Hepatic stellate cell (primary cell): ENCODE measurements around the gene VWA7.
"Not testable (repeated sequence)": the region's sequence is repeated elsewhere in the genome, so short reads cannot be mapped to it uniquely, and the experiment has no call there.

ENCODE experiments used
- DNase-seq: peaks from one replicate; pipeline ENCODE4 v3.0.0; 2011; ENCODE audit warnings: low spot score

Gene VWA7

DNA sequence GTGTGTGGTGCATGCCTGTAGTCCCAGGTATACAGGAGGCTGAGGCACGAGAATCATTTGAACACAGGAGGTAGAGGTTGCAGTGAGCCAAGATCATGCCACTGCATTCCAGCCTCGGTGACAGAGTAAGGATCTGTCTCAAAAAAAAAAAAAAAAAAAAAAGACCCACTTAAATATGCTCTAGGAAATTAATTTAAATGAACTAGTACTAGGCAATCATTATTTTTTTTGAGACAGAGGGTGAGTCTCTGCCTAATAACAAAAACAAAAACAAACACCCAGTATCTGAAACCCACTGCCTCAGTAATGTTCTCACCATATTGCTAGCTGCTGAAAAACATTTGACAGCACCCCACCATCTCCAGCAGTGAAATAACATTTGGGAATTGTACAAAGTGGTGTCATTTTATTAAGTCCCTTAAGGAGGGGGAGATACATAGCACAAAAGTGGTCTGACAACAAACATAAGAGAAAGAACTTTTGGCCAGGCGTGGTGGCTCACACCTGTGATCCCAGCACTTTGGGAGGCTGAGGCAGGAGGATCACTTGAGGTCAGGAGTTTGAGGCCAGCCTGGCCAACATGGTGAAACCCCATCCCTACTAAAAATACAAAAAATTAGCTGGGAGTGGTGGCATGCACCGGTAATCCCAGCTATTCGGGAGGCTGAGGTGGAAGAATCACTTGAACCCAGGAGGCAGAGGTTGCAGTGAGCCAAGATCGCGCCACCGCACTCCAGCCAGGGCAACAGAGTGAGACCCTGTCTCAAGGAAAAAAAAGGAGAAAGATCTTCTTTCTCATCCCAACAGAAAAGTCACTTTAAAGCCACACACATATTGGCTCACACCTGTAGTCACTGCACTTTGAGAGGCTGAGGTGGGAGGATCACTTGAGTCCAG, 24.2 kb upstream of the VWA7 start:
- not testable (repeated sequence) for DNase-seq

DNA sequence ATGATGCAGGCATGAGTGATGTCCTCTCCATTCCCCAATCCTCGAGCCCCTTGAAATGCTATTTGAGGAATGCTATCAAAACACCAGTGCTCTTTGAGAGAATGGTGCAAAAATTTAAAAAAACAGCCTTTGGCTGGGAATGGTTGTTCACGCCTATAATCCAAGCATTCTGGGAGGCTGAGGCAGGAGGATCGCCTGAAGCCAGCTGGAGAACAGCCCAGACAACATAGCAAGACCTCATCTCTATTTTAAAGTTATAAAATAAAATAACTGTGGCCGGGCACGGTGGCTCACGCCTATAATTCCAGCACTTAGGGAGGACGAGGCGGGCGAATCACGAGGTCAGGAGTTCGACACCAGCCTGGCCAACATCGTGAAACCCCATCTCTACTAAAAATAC, 22.7 kb upstream of the VWA7 start:
- DNase-seq = no peak

DNA sequence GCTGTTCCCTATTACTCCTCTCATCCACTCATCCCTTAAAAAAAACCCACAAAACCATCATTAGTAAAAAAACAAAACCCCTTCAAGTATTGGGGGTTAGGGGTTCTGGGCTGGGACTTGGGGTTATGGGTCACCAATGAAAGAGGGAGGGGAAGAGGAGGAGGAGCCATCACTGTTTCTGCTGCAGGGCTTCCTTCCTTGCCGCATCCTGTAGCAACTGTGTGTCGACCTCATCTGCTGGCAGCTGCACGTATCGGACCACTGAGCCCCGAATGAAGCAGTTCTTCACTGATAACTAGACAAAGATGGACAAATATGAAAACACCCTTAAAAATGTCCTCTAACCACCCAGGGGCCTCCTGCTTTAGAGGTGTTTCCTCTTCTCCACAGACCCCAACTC, 20.5 kb upstream of the VWA7 start:
- DNase-seq = no peak

DNA sequence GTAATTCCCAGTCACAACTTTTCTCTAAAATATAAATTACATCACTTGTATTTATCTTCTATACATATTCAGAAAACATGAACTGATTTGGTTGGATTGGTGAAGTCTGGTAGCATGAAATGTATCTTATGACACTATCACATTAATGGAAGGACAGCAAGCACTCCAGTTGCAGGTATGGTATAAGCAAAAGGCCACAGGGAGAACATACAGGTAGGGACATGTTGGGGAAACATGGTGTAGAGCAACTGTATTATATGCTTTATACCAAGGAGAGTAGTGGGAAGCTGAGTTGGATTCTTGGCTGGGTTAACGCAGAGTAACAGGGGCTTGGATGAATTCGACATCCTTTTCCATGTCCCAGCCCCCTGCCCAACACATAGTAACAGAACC, 19.9 kb upstream of the VWA7 start:
- no peak for DNase-seq

DNA sequence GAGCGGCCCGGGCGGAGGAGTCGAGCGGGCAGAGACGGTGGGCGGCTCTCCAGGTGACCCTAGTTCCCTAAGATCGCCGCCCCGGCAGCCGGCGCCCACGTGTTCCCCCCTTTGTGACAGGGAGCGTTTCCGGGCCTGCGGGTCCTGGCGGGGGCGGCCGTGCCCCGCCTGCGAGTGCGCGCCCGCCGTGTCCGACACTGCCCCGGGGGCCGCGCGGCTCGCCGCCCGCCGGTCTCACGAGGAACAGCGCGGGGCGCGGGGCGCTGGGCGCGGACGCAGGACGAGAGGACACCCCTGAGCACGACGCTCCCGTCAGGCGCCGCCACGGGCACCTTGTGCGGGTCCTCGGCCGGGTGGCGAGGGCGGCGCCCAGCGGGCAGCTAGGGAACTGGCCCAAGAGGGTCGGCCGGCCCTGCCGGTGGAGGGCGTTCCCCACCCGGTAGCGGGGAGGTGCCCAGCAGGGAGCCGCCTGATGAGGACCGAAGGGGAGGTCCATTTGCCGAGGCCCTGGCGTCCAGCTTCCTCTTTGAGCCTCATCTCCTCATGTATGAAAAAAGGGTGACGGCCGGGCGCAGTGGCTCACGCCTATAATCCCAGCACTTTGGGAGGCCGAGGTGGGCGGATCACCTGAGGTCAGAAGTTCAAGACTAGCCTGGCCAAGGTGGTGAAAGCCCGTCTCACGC, 18.6 kb upstream of the VWA7 start, which contains the start of gene VARS1:
TSS of gene VARS1 (minus strand) at position 137 of the 683 bp plus-strand sequence. CDS start 535 bp downstream, outside the sequence.
- DNase-seq = peak; percentile 97

DNA sequence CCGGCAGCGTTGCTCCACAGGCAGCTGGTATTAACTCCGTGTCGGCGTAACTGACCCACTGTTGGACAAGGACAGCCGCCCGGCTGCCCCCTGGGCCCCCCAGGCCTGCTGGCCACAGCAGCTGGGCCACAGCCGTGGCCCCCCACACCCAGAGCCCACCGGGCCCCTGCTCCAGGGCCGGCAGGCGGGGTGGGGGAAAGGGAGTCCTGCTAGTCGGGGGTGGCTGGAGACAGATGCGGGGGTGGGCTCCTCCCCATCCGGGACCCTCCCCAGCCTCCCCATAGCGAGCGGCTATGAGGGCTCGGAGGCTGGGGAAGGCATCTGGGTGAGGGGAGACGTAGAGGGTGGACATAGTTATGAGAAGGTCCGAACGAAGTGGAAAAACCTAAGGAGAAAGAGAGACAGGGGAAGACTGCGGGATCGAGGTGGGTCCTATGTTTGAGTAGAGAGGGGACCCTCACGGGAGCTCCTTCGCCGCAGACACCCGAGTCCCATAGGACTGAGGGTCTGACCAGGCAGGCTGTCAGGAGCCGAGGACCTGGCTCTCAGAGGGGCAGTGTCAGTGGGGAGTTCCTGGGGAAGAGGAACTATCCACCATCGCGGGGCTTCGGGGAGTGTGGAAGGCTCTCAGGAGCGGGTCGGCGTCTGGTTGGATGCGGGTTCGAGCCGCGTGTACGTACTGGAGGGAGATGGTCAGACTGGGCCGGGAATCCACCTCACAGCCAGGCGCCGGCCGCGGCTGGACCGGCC, 17.9 kb upstream of the VWA7 start:
- peak; percentile 73 for DNase-seq

DNA sequence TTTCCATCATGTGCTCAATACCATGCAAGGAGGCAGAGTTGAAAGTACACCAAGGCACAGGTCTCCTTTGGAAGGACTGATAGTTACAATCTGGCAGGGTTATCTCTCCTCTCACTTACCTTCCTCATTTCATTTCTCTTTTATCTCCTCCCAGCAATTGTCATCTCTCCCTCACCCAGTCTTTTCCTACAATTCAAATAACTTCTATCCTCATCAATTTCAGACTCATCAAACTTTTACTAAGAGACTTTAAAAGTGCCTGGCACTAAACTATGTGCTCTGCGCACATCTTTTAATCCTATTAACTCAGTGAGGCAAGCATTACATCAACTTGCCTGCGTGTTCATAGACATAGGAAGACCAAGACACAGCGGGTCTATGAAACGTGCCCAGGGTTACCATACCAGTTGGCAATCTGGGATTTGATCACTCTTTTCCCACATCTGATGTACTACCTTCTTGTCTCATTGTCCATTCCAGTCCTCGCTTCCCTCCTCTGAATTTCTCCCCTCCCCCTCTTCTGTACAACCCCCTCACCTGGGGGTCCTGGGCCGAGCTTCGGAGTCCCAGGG, 17.3 kb upstream of the VWA7 start:
- DNase-seq = no peak

DNA sequence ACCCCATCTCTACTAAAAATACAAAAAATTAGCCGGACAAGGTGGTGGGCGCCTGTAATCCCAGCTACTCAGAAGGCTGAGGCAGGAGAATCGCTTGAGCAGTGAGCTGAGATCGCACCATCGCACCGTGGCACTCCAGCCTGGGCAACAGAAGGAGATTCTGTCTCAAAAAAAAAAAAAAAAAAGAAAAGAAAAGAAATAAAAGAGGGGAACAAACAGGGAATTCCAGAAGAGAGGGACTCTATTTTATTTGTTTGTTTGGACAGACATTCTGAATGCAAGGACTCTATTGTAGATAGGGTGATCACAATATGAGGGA, 16.8 kb upstream of the VWA7 start:
- DNase-seq = not testable (repeated sequence)

DNA sequence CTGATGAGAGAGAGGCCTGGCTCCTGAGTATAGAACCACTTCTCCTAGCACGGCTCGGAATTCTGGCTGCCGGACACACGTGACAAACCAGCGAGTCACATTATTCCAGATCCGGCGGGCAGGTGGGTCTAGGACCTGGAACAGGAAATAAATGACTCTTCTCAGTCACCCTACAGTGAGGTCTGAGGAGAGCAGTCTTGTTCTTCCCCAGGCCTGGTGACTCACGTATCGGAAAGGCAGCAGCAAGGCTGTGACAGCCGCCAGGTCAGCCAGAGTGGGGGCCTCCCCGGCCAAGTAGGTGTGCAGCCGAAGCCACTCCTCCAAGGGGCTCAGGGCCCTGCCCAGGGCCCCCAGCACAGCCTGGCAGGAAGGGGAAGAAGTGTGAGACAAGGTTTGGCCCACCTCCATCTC, 15.6 kb upstream of the VWA7 start:
- DNase-seq = peak; percentile 54

DNA sequence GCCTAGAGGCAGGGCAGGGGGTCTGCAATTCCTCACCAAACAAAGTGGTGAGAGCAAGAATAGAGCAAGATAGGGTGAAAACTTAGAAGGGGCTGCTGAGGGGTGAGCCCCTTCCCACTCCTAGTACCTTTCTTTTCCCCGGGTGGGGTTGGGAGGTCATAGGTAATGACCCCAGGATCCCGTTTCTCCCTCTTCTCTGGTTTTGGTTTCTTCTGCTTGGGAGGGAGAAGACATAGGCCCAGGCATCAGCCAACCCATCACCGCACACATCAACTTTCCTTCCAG, 14.9 kb upstream of the VWA7 start:
- DNase-seq = no peak

DNA sequence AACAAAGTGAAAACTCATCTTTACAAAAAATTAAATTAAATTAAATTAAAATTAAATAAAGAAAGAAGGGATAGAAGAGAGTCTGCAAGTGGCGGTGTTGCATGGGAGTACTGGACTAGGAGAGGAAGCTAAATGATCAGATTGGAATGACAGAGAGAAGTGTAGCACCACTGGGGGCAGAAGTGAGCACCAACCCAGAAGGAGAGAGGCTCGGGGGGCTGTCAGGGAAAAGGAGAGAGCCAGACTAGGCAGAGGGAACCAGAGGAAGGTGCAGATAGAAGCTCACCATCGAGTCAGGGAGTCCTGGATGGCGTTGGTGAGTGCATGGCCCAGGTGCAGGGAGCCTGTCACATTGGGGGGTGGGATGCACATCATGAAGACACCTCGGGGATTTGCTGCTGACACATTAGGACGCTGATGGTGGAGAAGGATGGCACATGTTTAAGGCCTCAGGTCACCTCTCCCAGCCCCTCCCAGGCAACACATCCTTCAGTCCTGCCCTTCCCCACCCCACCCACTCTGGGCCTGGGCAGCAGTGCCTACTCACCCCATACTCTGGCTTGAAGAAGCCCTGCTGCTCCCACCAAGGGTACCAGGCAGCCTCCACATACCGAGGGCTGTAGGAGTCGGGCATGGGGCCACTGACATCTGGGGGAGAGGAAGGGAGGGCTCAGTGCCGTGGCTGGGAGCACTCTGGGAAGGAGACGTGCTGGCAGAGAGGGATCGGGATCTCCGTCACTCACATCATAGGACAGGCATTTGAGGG, 14.4 kb upstream of the VWA7 start:
- peak; percentile 82 for DNase-seq

DNA sequence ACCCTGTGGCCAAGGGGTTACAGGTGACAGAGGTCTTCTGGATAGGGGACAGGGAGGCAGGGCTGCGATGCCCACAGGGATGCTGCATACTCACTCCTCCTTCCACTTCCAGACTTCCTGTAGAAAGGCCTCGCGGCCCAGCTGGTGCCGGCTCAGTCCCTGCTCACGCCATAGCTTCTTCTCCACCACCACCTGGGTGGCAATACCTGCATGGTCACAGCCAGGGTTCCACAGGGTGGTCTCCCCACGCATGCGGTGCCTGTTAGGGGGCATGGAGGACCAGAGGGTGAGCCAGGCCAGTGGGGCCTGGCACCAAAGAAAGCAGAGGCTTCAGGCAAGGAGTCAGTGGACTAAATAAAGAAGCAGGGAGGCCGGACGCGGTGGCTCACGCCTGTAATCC, 8.3 kb upstream of the VWA7 start:
- DNase-seq = no peak

DNA sequence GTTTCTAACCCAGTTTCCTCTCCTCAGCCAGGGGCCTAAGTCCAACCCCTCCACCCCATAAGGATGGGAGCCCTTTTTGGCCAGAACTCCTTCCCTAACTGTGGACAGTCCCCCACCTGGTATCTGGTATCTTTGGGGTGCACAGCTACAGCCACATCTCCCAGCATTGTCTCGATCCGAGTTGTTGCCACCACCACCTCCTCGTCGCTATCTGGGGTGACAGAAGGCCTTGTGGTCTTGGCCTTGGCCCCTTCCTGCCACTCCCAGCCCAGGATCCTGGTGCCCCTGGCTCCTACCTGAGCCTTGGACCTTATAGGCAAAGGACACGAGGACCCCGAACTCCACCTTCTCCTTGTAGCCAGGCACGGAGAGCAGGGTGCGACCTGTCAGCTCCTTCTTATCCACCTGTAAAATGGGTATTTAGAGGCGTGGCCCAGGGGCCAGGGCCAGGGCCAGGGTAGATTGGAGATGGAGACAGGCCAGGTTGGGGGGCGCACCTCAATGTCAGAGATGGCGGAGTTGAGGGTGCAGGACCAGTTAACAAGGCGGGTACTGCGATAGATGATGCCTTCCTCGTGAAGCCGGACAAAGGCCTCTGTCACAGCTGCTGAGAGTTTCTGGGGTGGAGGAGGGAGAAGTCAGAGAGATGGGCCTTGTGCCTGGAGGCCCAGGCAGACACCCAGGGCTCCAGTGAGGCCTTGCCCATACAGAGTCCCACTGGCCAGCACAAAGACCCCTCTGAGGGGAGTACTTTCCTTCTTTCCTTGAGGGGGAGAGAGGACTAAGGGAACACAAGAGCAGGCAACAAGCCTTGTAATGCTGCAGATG, 7.2 kb upstream of the VWA7 start:
- DNase-seq = no peak

DNA sequence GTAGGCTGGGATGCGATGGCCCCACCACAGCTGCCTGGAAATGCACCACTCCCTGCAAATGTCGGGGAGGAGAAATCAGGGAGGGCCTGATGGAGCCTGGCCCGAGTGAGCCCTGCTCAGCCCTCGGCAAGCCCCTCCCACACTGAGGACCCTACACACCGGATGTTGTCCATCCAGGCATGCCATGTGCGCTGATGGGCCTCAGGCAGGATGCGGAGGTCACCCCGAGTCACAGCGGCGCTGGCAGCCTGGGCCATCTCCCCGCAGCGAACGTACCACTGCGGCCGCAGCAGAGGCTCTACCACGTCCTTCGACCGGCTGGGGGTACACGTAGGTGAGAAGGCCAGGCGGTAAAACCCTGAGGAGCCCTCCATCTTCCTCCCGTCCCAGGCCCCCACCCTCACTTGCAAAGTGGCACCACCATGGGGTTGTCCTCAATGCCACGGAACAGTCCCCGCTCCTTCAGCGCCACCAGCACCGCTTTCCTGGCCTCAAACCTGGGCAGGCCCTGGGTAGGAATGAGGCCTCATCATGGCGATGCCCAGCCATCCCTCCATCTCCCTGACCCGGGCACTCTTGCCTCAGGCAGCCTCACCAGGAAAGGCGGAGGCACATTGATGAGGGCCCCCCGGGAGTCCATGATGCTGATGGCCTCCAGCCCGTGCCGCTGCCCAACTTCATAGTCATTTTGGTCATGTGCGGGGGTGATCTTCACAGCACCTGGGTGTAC, 5.2 kb upstream of the VWA7 start:
- DNase-seq = no peak

DNA sequence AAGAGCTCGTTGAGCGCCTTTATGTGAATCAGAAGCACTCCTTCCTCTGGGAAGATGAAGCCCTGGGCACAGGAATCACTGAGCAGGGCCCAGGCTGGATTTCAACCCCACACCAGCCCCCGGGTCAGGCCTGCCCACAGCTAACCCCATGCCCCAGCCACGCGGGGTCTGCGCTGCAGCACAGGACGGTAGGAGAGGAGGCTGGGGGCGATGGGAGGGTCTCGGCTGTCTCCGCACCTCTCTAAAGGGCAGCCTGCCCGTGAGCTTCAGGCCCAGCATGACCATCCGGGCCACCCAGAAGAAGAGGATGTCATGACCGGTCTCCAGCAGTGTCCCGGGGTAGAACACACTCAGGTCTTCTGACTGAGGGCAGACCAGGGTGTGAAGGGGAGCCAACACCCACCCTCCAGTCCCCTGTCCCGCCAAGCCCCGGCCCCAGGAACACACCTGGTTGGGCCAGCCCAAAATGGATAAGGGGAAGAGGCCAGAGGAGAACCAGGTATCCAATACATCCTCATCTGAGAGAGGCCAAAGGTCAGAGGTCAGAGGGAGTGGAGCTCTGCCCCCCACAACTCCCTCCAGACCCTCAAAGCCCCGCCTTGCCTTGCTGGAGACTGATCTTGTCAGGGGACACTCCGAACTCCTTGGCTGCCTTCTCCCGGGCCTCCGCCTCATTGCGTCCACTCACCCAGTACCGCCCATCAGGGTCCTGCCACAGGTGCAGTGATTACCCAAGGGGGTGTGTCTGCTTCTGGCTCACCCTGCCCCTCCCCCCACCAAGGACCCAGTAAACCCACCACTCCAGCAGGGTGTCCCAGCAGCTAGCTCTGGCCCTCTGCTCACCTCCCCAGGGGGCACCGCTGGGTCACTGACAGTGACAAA, 4.4 kb upstream of the VWA7 start:
- DNase-seq = no peak

DNA sequence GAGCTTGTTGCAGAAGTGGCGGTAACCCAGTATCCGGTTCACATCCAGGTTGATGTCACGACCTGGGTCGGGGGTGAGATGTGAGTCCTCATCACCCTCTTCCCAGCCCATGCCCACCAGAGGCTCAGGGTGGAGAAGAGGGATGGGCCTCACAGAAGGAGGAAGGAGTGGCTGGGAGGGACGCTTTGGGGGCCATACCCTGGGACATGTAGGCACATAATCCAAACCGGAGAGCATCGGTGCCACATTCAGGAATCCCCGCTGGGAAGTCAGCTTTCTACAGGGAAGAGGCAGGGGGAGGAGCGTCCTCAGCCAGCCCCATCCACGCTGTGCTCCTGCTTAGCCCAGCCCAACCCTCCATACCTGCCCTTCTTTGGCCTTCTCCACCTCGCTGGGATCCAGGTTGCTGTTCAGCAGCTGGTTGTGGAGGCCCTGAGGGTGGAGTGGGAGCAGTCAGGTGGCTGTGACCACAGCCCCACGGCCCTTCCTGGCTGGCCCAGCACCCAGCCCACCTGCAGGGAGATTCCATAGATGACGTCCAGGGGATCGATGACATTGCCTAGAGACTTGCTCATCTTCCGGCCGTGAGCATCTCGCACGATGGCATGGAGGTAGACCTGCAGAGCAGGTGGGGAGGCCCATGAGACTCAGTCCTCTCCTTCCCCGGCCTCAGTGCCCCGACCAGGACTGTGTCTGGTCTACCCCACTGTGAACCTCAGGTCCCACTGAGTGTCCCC, 3.5 kb upstream of the VWA7 start:
- no peak for DNase-seq

DNA sequence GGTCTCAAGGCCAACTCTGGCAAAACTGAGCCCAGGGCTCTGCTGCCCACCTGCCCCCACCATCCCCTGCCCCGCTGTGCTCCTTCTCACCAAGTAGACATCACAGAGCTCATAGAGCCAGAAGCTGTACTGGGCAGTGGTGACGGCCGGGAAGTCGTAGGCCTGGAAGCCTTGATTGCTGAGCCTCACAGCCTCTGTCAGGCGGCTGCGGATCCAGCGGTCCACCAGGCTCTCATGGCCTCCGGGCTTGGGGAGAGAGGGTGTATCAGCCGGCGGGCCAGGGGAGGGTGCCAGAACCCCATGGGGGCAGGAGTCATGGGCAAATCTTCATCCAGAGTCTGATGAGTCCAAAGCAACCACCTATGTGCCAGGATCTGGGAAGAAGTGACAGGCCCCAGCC, 2.8 kb upstream of the VWA7 start:
- no peak for DNase-seq

DNA sequence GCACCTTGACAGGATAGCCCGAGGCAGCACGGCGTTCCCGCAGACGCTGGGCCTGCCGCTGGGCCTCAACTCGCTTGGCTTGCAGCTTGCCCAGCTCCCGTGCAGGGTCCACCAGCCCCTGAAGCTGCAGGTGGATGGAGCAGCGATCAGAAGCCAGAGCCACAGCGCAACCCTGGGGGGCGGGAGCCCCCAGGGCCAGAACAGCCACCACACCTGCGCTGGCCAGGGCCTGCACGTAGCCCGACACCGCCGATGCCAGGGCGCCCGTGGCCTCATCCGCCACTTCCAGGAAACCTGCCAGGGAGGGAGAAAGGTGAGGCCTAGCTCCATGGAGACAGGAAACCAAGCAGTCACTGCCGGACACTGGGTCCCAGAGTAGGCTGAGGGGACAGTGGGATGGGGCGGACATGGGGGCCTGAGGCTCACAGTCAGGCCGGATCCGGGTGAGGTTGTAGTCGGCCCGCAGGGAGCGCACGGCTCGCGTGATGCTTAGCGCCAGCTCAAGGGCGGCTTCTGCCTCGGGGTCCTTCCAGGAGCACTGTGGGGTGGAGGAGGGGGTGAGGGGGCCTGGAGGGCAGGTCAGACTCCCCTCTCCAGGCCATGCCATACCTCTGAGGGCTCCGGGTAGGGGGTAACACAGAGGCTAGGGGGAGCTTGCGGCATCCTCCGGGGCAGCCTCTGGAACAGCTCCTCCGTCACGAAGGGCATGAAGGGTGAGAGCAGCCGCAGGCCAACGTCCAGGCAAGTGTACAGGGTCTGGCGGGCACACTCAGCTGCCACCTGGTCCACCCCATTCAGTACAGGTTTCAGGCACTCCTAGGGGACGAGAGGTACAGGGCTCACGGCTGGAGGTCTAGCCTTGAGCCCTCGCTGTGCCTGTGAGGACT, 2.1 kb upstream of the VWA7 start:
- DNase-seq = no peak
